HS-27A (cell line): ENCODE results near the gene MDC1.
A peak's percentile ranks its signal among the peaks of the same experiment; 100 is the strongest.
"Not testable (repeated sequence)": the region's sequence is repeated elsewhere in the genome, so short reads cannot be mapped to it uniquely, and the experiment has no call there.

ENCODE experiments used
- DNase-seq: peaks from one replicate; pipeline ENCODE4 v3.0.0-alpha.2; 2012; ENCODE audit warnings: low read depth, missing footprints

Gene MDC1

GRCh38 chr6:30725713-30726505, 8.8 kb upstream of the MDC1 start:
- DNase-seq = no peak

- DNase-seq = no peak
Observed at GRCh38 chr6:30724906-30725667, 8.0 kb upstream of the MDC1 start.

GRCh38 chr6:30723843-30724741, 7.0 kb upstream of the MDC1 start:
- not testable (repeated sequence) for DNase-seq

GRCh38 chr6:30723159-30723842, 6.2 kb upstream of the MDC1 start:
- DNase-seq = not testable (repeated sequence)

- DNase-seq = no peak
Observed at GRCh38 chr6:30722280-30723112, 5.4 kb upstream of the MDC1 start.

GRCh38 chr6:30722025-30722279, 4.9 kb upstream of the MDC1 start:
- DNase-seq = not testable (repeated sequence)

GRCh38 chr6:30721198-30722024, 4.3 kb upstream of the MDC1 start:
- DNase-seq = peak; percentile 84

- no peak for DNase-seq
Observed at GRCh38 chr6:30720738-30721197, 3.7 kb upstream of the MDC1 start.

- DNase-seq = peak; percentile 98
Observed at GRCh38 chr6:30719791-30720737, 3.0 kb upstream of the MDC1 start, which contains the start of gene TUBB. TSS of gene TUBB (plus strand) at chr6:30720352. CDS start at chr6:30720507, 155 bp downstream.

GRCh38 chr6:30719356-30719755, 2.3 kb upstream of the MDC1 start:
- no peak for DNase-seq

GRCh38 chr6:30717845-30718720, 1.0 kb upstream of the MDC1 start:
- DNase-seq = not testable (repeated sequence)

- DNase-seq = no peak
Observed at GRCh38 chr6:30716879-30717128, 277 bp downstream of the MDC1 start.

- no peak for DNase-seq
Observed at GRCh38 chr6:30714263-30714662, 2.8 kb downstream of the MDC1 start.

GRCh38 chr6:30712441-30712945, 4.6 kb downstream of the MDC1 start:
- no peak for DNase-seq

GRCh38 chr6:30711758-30712380, 5.2 kb downstream of the MDC1 start:
- no peak for DNase-seq

GRCh38 chr6:30709101-30709868, 7.8 kb downstream of the MDC1 start:
- no peak for DNase-seq
